ENCODE measurements around the gene GAB1. TPM values are rescaled to one million over a fixed set of nuclear protein-coding genes. Genes with fewer than 3 reads are reported as not detected.

Gene GAB1
- total RNA-seq, 1 donor from 2014 or later = 29.0 TPM

DNA sequence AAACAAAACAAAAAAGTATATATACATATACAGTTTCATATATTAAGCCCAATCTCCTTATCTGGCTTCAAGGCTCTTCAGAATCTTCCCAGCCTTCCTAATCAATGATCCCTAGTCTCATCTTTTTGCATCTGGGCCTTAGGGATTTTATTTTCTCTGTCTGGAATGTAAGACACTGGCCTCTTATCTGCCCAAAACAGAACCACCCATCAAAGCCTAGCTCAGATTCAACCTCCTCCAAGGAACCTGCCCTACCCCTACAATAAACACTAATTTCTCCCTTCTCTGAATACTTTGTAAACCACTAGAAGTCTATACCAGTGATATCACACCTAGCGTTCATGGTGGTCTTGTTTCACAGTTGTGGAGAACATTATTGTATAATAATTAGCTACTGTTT lies 23.2 kb upstream of the GAB1 start:
- Histone ChIP-seq H3K27ac (no peak overlapping the region), H3K9me3 (no peaks in the 10 kb centered on the region)

GRCh38 chr4:143313996-143314395 lies 22.7 kb upstream of the GAB1 start:
- intact Hi-C loops (cut with DNase I) = no loop called here
- no peak overlapping the region for H3K27ac ChIP-seq
- no peaks in the 10 kb centered on the region for H3K4me1 ChIP-seq
- H3K9me3 ChIP-seq = no peaks in the 10 kb centered on the region
- no peaks in the 10 kb centered on the region for H3K36me3 ChIP-seq
- H3K27me3 ChIP-seq = no peaks in the 10 kb centered on the region
- no peak for TF ChIP-seq POLR2A (IDR thresholded peaks at IDR 0.05)
- no peak for TF ChIP-seq CTCF (IDR thresholded peaks at IDR 0.05)
- TF ChIP-seq POLR2AphosphoS5 (IDR thresholded peaks at IDR 0.05; ENCODE audit: insufficient read depth in 1 of 2, low read depth in 1 of 2) = no peak
- DNase-seq (ENCODE audit: extremely low spot score in 2 of 2) = no peak
- no peak overlapping the region for H3K4me3 ChIP-seq

More for the DNA sequence above, 23.2 kb upstream of the GAB1 start:
- Histone ChIP-seq H3K4me1 (no peaks in the 10 kb centered on the region), H3K36me3 (no peaks in the 10 kb centered on the region), H3K4me3 (no peak overlapping the region), H3K27me3 (no peaks in the 10 kb centered on the region)
- no peak for TF ChIP-seq POLR2AphosphoS5 (IDR thresholded peaks at IDR 0.05; ENCODE audit: insufficient read depth in 1 of 2, low read depth in 1 of 2)
- TF ChIP-seq POLR2A (IDR thresholded peaks at IDR 0.05) = no peak
- no peak for TF ChIP-seq CTCF (IDR thresholded peaks at IDR 0.05)
- no peak for DNase-seq (ENCODE audit: extremely low spot score in 2 of 2)
- intact Hi-C loops (cut with DNase I) = no loop called here

GRCh38 chr4:143320113-143320512 lies 16.6 kb upstream of the GAB1 start:
- Histone ChIP-seq H3K36me3 (no peaks in the 10 kb centered on the region), H3K27me3 (no peaks in the 10 kb centered on the region), H3K9me3 (no peaks in the 10 kb centered on the region), H3K4me1 (no peaks in the 10 kb centered on the region), H3K27ac (no peak overlapping the region), H3K4me3 (no peak overlapping the region)
- no peak for TF ChIP-seq POLR2AphosphoS5 (IDR thresholded peaks at IDR 0.05; ENCODE audit: insufficient read depth in 1 of 2, low read depth in 1 of 2)
- TF ChIP-seq POLR2A (IDR thresholded peaks at IDR 0.05) = no peak
- no peak for TF ChIP-seq CTCF (IDR thresholded peaks at IDR 0.05)
- intact Hi-C loops (cut with DNase I) = no loop called here
- DNase-seq (ENCODE audit: extremely low spot score in 2 of 2) = no peak

DNA sequence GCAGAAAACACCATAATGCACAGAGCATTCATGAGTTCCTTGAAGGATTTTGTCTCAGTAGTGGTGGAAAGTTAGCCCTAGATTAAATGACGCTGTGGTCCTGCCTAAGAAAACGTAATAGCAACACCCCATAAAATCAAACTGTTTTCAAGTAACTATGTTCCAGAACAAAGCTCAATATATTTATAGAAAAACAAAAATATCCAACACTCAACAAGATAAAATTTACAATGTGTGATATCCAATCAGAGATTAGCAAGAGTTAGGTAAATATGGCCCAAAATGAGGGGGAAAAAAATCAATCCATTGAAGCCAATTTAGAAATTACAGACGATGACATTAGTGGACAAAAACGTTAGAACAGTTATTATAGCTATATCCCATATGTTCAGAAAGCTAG lies 9.9 kb upstream of the GAB1 start:
- no peak for TF ChIP-seq POLR2A (IDR thresholded peaks at IDR 0.05)
- TF ChIP-seq CTCF (IDR thresholded peaks at IDR 0.05) = no peak
- no peak for TF ChIP-seq POLR2AphosphoS5 (IDR thresholded peaks at IDR 0.05; ENCODE audit: insufficient read depth in 1 of 2, low read depth in 1 of 2)
- H3K4me1 ChIP-seq = no peaks in the 10 kb centered on the region
- H3K4me3 ChIP-seq = no peak overlapping the region
- H3K36me3 ChIP-seq = no peaks in the 10 kb centered on the region
- DNase-seq (ENCODE audit: extremely low spot score in 2 of 2) = no peak
- intact Hi-C loops (cut with DNase I) = no loop called here
- H3K9me3 ChIP-seq = no peaks in the 10 kb centered on the region
- H3K27ac ChIP-seq = no peak overlapping the region
- H3K27me3 ChIP-seq = no peaks in the 10 kb centered on the region

DNA sequence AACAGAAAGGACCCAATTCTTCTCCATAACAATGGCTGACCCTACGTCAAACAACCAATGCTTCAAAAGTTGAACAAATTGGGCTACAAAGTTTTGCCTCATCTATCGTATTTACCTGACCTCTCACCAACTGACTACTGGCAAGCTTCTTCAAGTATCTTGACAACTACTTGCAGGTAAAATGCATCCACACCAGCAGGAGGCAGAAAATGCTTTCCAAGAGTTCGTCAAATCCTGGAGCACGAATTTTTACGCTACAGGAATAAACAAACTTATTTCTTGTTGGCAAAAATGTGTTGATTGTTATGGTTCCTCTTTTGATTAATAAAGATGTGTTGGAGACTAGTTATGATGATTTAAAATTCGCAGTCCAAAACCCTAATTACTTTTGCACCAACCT lies 6.7 kb upstream of the GAB1 start:
- intact Hi-C loops (cut with DNase I) = loop anchor here (10.0 kb wide), 1 partner anchor 125 kb away; no protein-coding TSS in a partner anchor

More for the DNA sequence above, 6.7 kb upstream of the GAB1 start:
- H3K9me3 ChIP-seq = no peaks in the 10 kb centered on the region
- no peak overlapping the region for H3K27ac ChIP-seq
- H3K4me1 ChIP-seq = no peaks in the 10 kb centered on the region
- DNase-seq (ENCODE audit: extremely low spot score in 2 of 2) = no peak
- no peaks in the 10 kb centered on the region for H3K27me3 ChIP-seq
- no peak overlapping the region for H3K4me3 ChIP-seq
- H3K36me3 ChIP-seq = no peaks in the 10 kb centered on the region
- TF ChIP-seq CTCF (IDR thresholded peaks at IDR 0.05) (no peak), POLR2A (IDR thresholded peaks at IDR 0.05) (no peak), POLR2AphosphoS5 (IDR thresholded peaks at IDR 0.05; ENCODE audit: insufficient read depth in 1 of 2, low read depth in 1 of 2) (no peak)

Data from vagina (tissue), 2 donors.